Natural killer cell (primary cell): ENCODE measurements around the gene SENP7. TPM values are rescaled to one million over a fixed set of nuclear protein-coding genes. Genes with fewer than 3 reads are reported as not detected.

Source experiments
- ATAC-seq, 3 donors: fragments of 150-1000 bp in 2 of 3; fragments of 200-7000 bp in 1 of 3; cut with Tn5 transposase; 1 replicate in 1 of 3; 2 replicates in 2 of 3; pipeline ENCODE4 v1.10.0; 2021; ENCODE audit warnings: mild to moderate bottlenecking in 2 of 3, moderate library complexity in 2 of 3
- DNase-seq, 2 donors: peaks; one replicate each; pipeline versions ENCODE4 v3.0.0 to v3.0.0-alpha.2; 2013 to 2021; ENCODE audit warnings: mixed read lengths in 1 of 2
- H3K27ac ChIP-seq: one replicate; pipeline ENCODE4 v1.5.1; 2013; ENCODE audit warnings: mild to moderate bottlenecking, low read length
- H3K27me3 ChIP-seq: one replicate; pipeline ENCODE4 v1.6.1; 2013; ENCODE audit warnings: low read length; ENCODE audit not compliant: control insufficient read depth, insufficient read depth
- H3K36me3 ChIP-seq: one replicate; pipeline ENCODE4 v1.6.1; 2013; ENCODE audit warnings: low read length; ENCODE audit not compliant: control insufficient read depth, insufficient read depth
- H3K4me1 ChIP-seq: one replicate; pipeline ENCODE4 v1.6.1; 2013; ENCODE audit warnings: low read length; ENCODE audit not compliant: control insufficient read depth, insufficient read depth
- H3K4me3 ChIP-seq: one replicate; pipeline ENCODE4 v1.5.1; 2013; ENCODE audit warnings: low read length
- H3K9me3 ChIP-seq: one replicate; pipeline ENCODE4 v1.6.1; 2013; ENCODE audit warnings: low read length; ENCODE audit not compliant: control insufficient read depth, insufficient read depth
- H3K27ac Mint-ChIP-seq, 2 donors: one replicate each; pipeline ENCODE4 v1.8.0; 2022; ENCODE audit warnings: mild to moderate bottlenecking in 2 of 2, mixed read lengths in 2 of 2, moderate library complexity in 1 of 2
- H3K27me3 Mint-ChIP-seq, 2 donors: one replicate each; pipeline ENCODE4 v1.8.0; 2022; ENCODE audit warnings: low read depth in 2 of 2, mixed read lengths in 2 of 2
- H3K36me3 Mint-ChIP-seq: one replicate; pipeline ENCODE4 v1.8.0; 2022; ENCODE audit warnings: mixed read lengths
- H3K4me1 Mint-ChIP-seq, 2 donors: one replicate each; pipeline ENCODE4 v1.8.0; 2022; ENCODE audit warnings: mixed read lengths in 2 of 2
- H3K4me3 Mint-ChIP-seq: one replicate; pipeline ENCODE4 v1.8.0; 2022; ENCODE audit warnings: mild to moderate bottlenecking, moderate library complexity, mixed read lengths
- H3K9me3 Mint-ChIP-seq, 2 donors: one replicate each; pipeline ENCODE4 v1.8.0; 2022; ENCODE audit warnings: mixed read lengths in 2 of 2
- CTCF ChIP-seq: fragments of 200-600 bp; IDR thresholded peaks from one replicate; pipeline ENCODE4 v1.8.0; 2022; ENCODE audit warnings: antibody characterized with exemption
- WGBS: methylation state at CpG from one replicate; pipeline ENCODE4 v1.1.7; 2013; ENCODE audit warnings: missing lambda C conversion rate; ENCODE audit not compliant: insufficient coverage; 5-methylcytosine and 5-hydroxymethylcytosine counted together
- intact Hi-C: fragments of 100-400 bp; cut with micrococcal nuclease; formaldehyde crosslinking; loops from one replicate; pipeline ENCODE4 v1.14.2; 2022
- total RNA-seq, 4 donors: library from RNA; stranded (reverse); fragments of 120-200 nt in 1 of 4; gene quantifications; one replicate each; pipeline versions ENCODE4 v1.2.3 to v1.2.4, GENCODE V29; 2013 to 2022

SENP7 gene
- total RNA-seq, 3 donors from 2014 or later (not counting 1 experiment from before 2014, with no cell fraction given), result 41.4 to 60.6 (median 52.7) TPM

GRCh38 chr3:101497803-101498202 is 15.2 kb downstream of the SENP7 start:
- no peak for TF ChIP-seq CTCF
- peak overlapping the region; percentile 15 to 36 for H3K27ac Mint-ChIP-seq
- H3K4me3 Mint-ChIP-seq, result no peak overlapping the region
- H3K4me1 Mint-ChIP-seq, result peaks cover 41 to 42% of the 10 kb centered on the region in 2 donors
- H3K27me3 ChIP-seq, result no peaks in the 10 kb centered on the region
- intact Hi-C loops, result no loop called here
- ATAC-seq (no peak), DNase-seq (no peak)
- H3K27ac ChIP-seq, result no peak overlapping the region
- H3K4me3 ChIP-seq, result no peak overlapping the region
- no peaks in the 10 kb centered on the region for H3K27me3 Mint-ChIP-seq
- H3K36me3 ChIP-seq, result peaks cover 5% of the 10 kb centered on the region
- H3K9me3 Mint-ChIP-seq, result no peaks in the 10 kb centered on the region
- no peaks in the 10 kb centered on the region for H3K36me3 Mint-ChIP-seq
- H3K4me1 ChIP-seq, result no peaks in the 10 kb centered on the region
- H3K9me3 ChIP-seq, result no peaks in the 10 kb centered on the region
- WGBS, result 100% methylated on average over 2 of the region's 2 CpGs

GRCh38 chr3:101495552-101495951 is 17.5 kb downstream of the SENP7 start:
- intact Hi-C loops, result no loop called here
- H3K4me1 Mint-ChIP-seq, result peaks cover 35 to 40% of the 10 kb centered on the region in 2 donors
- H3K27ac Mint-ChIP-seq, result peak overlapping the region in 1 of 2 donors; percentile 55

GRCh38 chr3:101484805-101485620 is 28.0 kb downstream of the SENP7 start:
- ATAC-seq, result no peak
- Histone ChIP-seq H3K36me3 (peaks cover 9% of the 10 kb centered on the region), H3K27me3 (no peaks in the 10 kb centered on the region), H3K9me3 (no peaks in the 10 kb centered on the region), H3K27ac (no peak overlapping the region), H3K4me1 (peaks cover 4% of the 10 kb centered on the region), H3K4me3 (no peak overlapping the region)
- Mint-ChIP-seq H3K9me3 (no peaks in the 10 kb centered on the region), H3K4me3 (no peak overlapping the region), H3K36me3 (no peaks in the 10 kb centered on the region), H3K27me3 (no peaks in the 10 kb centered on the region), H3K27ac (peak overlapping the region in 1 of 2 donors; percentile 68), H3K4me1 (peaks cover 78 to 88% of the 10 kb centered on the region in 2 donors)
- no peak for TF ChIP-seq CTCF
- DNase-seq, result no peak
- WGBS, result 98% methylated on average over 8 of the region's 8 CpGs
- intact Hi-C loops, result no loop called here

More at GRCh38 chr3:101495552-101495951, 17.5 kb downstream of the SENP7 start:
- H3K9me3 Mint-ChIP-seq, result no peaks in the 10 kb centered on the region
- no peak overlapping the region for H3K4me3 Mint-ChIP-seq
- no peaks in the 10 kb centered on the region for H3K27me3 Mint-ChIP-seq
- Histone ChIP-seq H3K27ac (no peak overlapping the region), H3K9me3 (no peaks in the 10 kb centered on the region), H3K4me1 (no peaks in the 10 kb centered on the region), H3K4me3 (no peak overlapping the region), H3K27me3 (no peaks in the 10 kb centered on the region), H3K36me3 (peaks cover 14% of the 10 kb centered on the region)
- no peak for ATAC-seq
- H3K36me3 Mint-ChIP-seq, result no peaks in the 10 kb centered on the region
- no peak for TF ChIP-seq CTCF
- no peak for DNase-seq
- 100% methylated on average over 3 of the region's 4 CpGs for WGBS
